HEK293 (cell line): ENCODE results near the gene SLC16A7.

Experiments used
- CTCF ChIA-PET: fragments of 350-600 bp; formaldehyde crosslinking; extraction: SDS; loops from one replicate; lab custom pipeline; 2021; ENCODE audit warnings: antibody characterized with exemption; lab: Yijun Ruan, JAX
- POLR2A ChIA-PET: fragments of 300-600 bp; formaldehyde crosslinking; extraction: SDS; loops from one replicate; lab custom pipeline; 2020; ENCODE audit warnings: antibody characterized with exemption, inconsistent platforms; lab: Yijun Ruan, JAX
- H3K27ac ChIP-seq: fragments of 200-500 bp; sonication (Bioruptor generic); 2 replicates; pipeline ENCODE4 v1.5.1; 2014; ENCODE audit warnings: low read depth, low read length, control low read depth, inconsistent platforms; ENCODE audit errors: extremely low read depth
- H3K36me3 ChIP-seq, 2 experiments: fragments of 200-500 bp in 1 of 2; sonication (Bioruptor generic) in 1 of 2; 1 replicate in 1 of 2; 2 replicates in 1 of 2; pipeline ENCODE4 v1.5.1; 2014 to 2017; ENCODE audit warnings: inconsistent platforms in 2 of 2, low read length in 2 of 2; ENCODE audit not compliant: control insufficient read depth in 2 of 2, insufficient read depth in 1 of 2
- H3K4me1 ChIP-seq: fragments of 200-500 bp; sonication (Bioruptor generic); 2 replicates; pipeline ENCODE4 v1.5.1; 2014; ENCODE audit warnings: mild to moderate bottlenecking, low read length, inconsistent platforms; ENCODE audit not compliant: control insufficient read depth, insufficient read depth
- H3K4me3 ChIP-seq: 2 replicates; pipeline ENCODE4 v1.5.1; 2011; ENCODE audit warnings: low read depth, mild to moderate bottlenecking, control low read depth, low read length, moderate library complexity
- H3K9me3 ChIP-seq: fragments of 200-500 bp; sonication (Bioruptor generic); 2 replicates; pipeline ENCODE4 v1.5.1; 2014; ENCODE audit warnings: low read depth, low read length, inconsistent platforms; ENCODE audit not compliant: control insufficient read depth, insufficient read depth
- AEBP2 ChIP-seq: fragments of 450-650 bp; formaldehyde crosslinking; IDR thresholded peaks from 2 replicates; pipeline ENCODE4 v1.5.1; 2016; ENCODE audit warnings: missing biosample characterization, missing genetic modification characterization, borderline replicate concordance
- BCL11B ChIP-seq: fragments of 450-650 bp; formaldehyde crosslinking; IDR thresholded peaks from 2 replicates; pipeline ENCODE4 v1.5.1; 2016; ENCODE audit warnings: low read depth, missing biosample characterization, missing genetic modification characterization
- HIC1 ChIP-seq: fragments of 450-650 bp; formaldehyde crosslinking; IDR thresholded peaks from 2 replicates; pipeline ENCODE4 v1.5.1; 2016; ENCODE audit warnings: missing biosample characterization, missing genetic modification characterization
- KLF9 ChIP-seq: fragments of 450-650 bp; formaldehyde crosslinking; IDR thresholded peaks from 2 replicates; pipeline ENCODE4 v1.5.1; 2016; ENCODE audit warnings: missing biosample characterization, missing genetic modification characterization, low read depth
- PBX3 ChIP-seq: sonication (generic); formaldehyde crosslinking; IDR thresholded peaks from 2 replicates; pipeline ENCODE4 v1.8.1; 2022; ENCODE audit warnings: mild to moderate bottlenecking, moderate library complexity, missing genetic modification reagents
- PRDM6 ChIP-seq: fragments of 450-650 bp; formaldehyde crosslinking; IDR thresholded peaks from 2 replicates; pipeline ENCODE4 v1.5.1; 2017; ENCODE audit warnings: missing biosample characterization, missing genetic modification characterization
- SALL2 ChIP-seq: fragments of 450-650 bp; formaldehyde crosslinking; IDR thresholded peaks from 2 replicates; pipeline ENCODE4 v1.5.0; 2017; ENCODE audit warnings: missing biosample characterization, mild to moderate bottlenecking, missing genetic modification characterization, borderline replicate concordance
- SP2 ChIP-seq: fragments of 450-650 bp; formaldehyde crosslinking; IDR thresholded peaks from 2 replicates; pipeline ENCODE4 v1.5.1; 2016; ENCODE audit warnings: missing biosample characterization, missing genetic modification characterization
- SP7 ChIP-seq: fragments of 450-650 bp; formaldehyde crosslinking; IDR thresholded peaks from 2 replicates; pipeline ENCODE4 v1.5.1; 2016; ENCODE audit warnings: missing biosample characterization, missing genetic modification characterization
- TCF7L2 ChIP-seq: IDR thresholded peaks from 2 replicates; pipeline ENCODE4 v1.6.1; 2011; ENCODE audit warnings: low read depth, mild to moderate bottlenecking, inconsistent platforms, low read length, moderate library complexity, borderline replicate concordance
- ZBTB17 ChIP-seq: fragments of 450-650 bp; formaldehyde crosslinking; IDR thresholded peaks from 2 replicates; pipeline ENCODE4 v1.5.1; 2016; ENCODE audit warnings: missing biosample characterization, missing genetic modification characterization
- ZBTB8A ChIP-seq: fragments of 450-650 bp; formaldehyde crosslinking; IDR thresholded peaks from 2 replicates; pipeline ENCODE4 v1.5.1; 2016; ENCODE audit warnings: missing biosample characterization, missing genetic modification characterization
- ZEB2 ChIP-seq: fragments of 450-650 bp; formaldehyde crosslinking; IDR thresholded peaks from 2 replicates; pipeline ENCODE4 v1.5.1; 2016; ENCODE audit warnings: missing biosample characterization, missing genetic modification characterization
- ZNF148 ChIP-seq: fragments of 450-650 bp; formaldehyde crosslinking; IDR thresholded peaks from 2 replicates; pipeline ENCODE4 v1.5.0; 2017; ENCODE audit warnings: missing biosample characterization, missing genetic modification characterization, borderline replicate concordance
- ZNF341 ChIP-seq: fragments of 450-650 bp; formaldehyde crosslinking; IDR thresholded peaks from 2 replicates; pipeline ENCODE4; 2016; ENCODE audit warnings: low read depth, missing biosample characterization, missing genetic modification characterization
- ZNF426 ChIP-seq: fragments of 450-650 bp; formaldehyde crosslinking; IDR thresholded peaks from 2 replicates; pipeline ENCODE4 v1.5.1; 2017; ENCODE audit warnings: missing biosample characterization, missing genetic modification characterization, mild to moderate bottlenecking, inconsistent platforms, moderate library complexity
- ZNF514 ChIP-seq: fragments of 450-650 bp; formaldehyde crosslinking; IDR thresholded peaks from 2 replicates; pipeline ENCODE4 v1.5.1; 2016; ENCODE audit warnings: missing biosample characterization, missing genetic modification characterization
- ZNF548 ChIP-seq: fragments of 450-650 bp; formaldehyde crosslinking; IDR thresholded peaks from 2 replicates; pipeline ENCODE4 v1.5.1; 2016; ENCODE audit warnings: missing biosample characterization, missing genetic modification characterization
- ZNF558 ChIP-seq: fragments of 450-650 bp; formaldehyde crosslinking; IDR thresholded peaks from 2 replicates; pipeline ENCODE4 v1.5.1; 2016; ENCODE audit warnings: missing biosample characterization, missing genetic modification characterization
- ZNF621 ChIP-seq: fragments of 450-650 bp; formaldehyde crosslinking; IDR thresholded peaks from 2 replicates; pipeline ENCODE4 v1.5.1; 2017; ENCODE audit warnings: missing biosample characterization, missing genetic modification characterization

Gene SLC16A7

GRCh38 chr12:59689776-59690175 is 93.9 kb downstream of the SLC16A7 start:
- Histone ChIP-seq H3K9me3 (no peaks in the 10 kb centered on the region), H3K4me3 (no peak overlapping the region), H3K27ac (no peak overlapping the region), H3K36me3 (no peaks in the 10 kb centered on the region), H3K4me1 (no peaks in the 10 kb centered on the region)
- ChIA-PET CTCF (no interaction called here), POLR2A (no interaction called here)
- no peak for TF ChIP-seq KLF9
- TF ChIP-seq ZNF341, result no peak
- TF ChIP-seq PRDM6 (tag by site-specific recombination), result no peak
- TF ChIP-seq PBX3 (CRISPR knock-in tag), result no peak
- TF ChIP-seq ZNF426, result no peak
- no peak for TF ChIP-seq ZNF621 (tag by site-specific recombination)
- no peak for TF ChIP-seq SALL2 (tag by site-specific recombination)
- no peak for TF ChIP-seq ZNF558 (tag by site-specific recombination)
- no peak for TF ChIP-seq AEBP2
- no peak for TF ChIP-seq SP7 (tag by site-specific recombination)
- TF ChIP-seq ZNF148, result no peak
- TF ChIP-seq ZNF514 (tag by site-specific recombination), result no peak
- no peak for TF ChIP-seq ZBTB8A (tag by site-specific recombination)
- no peak for TF ChIP-seq HIC1
- no peak for TF ChIP-seq TCF7L2
- no peak for TF ChIP-seq BCL11B
- no peak for TF ChIP-seq ZEB2 (tag by site-specific recombination)
- no peak for TF ChIP-seq SP2 (tag by site-specific recombination)
- TF ChIP-seq ZBTB17 (tag by site-specific recombination), result no peak
- no peak for TF ChIP-seq ZNF548 (tag by site-specific recombination)
